H1 (cell line): ENCODE results near the gene LTBP1. TPM values are rescaled to one million over a fixed set of nuclear protein-coding genes. Genes with fewer than 3 reads are reported as not detected.

ENCODE experiments used
- CBX8 ChIP-seq: fragments of 300-800, 300-1000 bp; sonication (generic); IDR thresholded peaks from 2 replicates; pipeline ENCODE4 v1.7.1; 2016; ENCODE audit warnings: low read depth, low read length, borderline replicate concordance
- CEBPB ChIP-seq: IDR thresholded peaks from 2 replicates; pipeline ENCODE4 v1.6.1; 2012; ENCODE audit warnings: low read depth, low read length
- EP300 ChIP-seq, 2 experiments: IDR thresholded peaks; 1 replicate in 1 of 2; 2 replicates in 1 of 2; pipeline ENCODE4 v1.6.1; 2011 to 2012; ENCODE audit warnings: low read depth in 2 of 2, low read length in 2 of 2, mild to moderate bottlenecking in 2 of 2, borderline replicate concordance in 1 of 2, inconsistent platforms in 1 of 2, moderate library complexity in 1 of 2
- HDAC2 ChIP-seq, 2 experiments: fragments of 300-600 bp in 1 of 2; sonication (generic) in 1 of 2; IDR thresholded peaks; 2 replicates each; pipeline ENCODE4 v1.6.1; 2011 to 2012; ENCODE audit warnings: low read depth in 2 of 2, low read length in 2 of 2, mild to moderate bottlenecking in 2 of 2, moderate library complexity in 2 of 2, borderline replicate concordance in 1 of 2, inconsistent platforms in 1 of 2
- NANOG ChIP-seq: IDR thresholded peaks from 2 replicates; pipeline ENCODE4 v1.6.1; 2011; ENCODE audit warnings: low read length, low read depth, mild to moderate bottlenecking, inconsistent platforms; ENCODE audit not compliant: insufficient read depth, poor library complexity, severe bottlenecking
- PHF8 ChIP-seq: fragments of 200-600 bp; sonication (generic); conservative IDR thresholded peaks from 2 replicates; pipeline ENCODE4 v1.7.1; 2012; ENCODE audit warnings: low read depth, mild to moderate bottlenecking, inconsistent platforms, low read length, moderate library complexity
- RAD21 ChIP-seq, 2 experiments: IDR thresholded peaks in 1 of 2; conservative IDR thresholded peaks in 1 of 2; 2 replicates each; pipeline ENCODE4 v1.6.1; 2011; ENCODE audit warnings: low read depth in 2 of 2, low read length in 2 of 2, improper control_type of control experiment in 1 of 2, inconsistent platforms in 1 of 2, mild to moderate bottlenecking in 1 of 2, moderate library complexity in 1 of 2
- SIX5 ChIP-seq: IDR thresholded peaks from 2 replicates; pipeline ENCODE4 v1.6.1; 2011; ENCODE audit warnings: mild to moderate bottlenecking, low read depth, low read length
- polyA plus RNA-seq, 7 experiments: library from polyadenylated mRNA; depleted of rRNA in 3 of 7; stranded (reverse) in 5 of 7; unstranded in 2 of 7; fragments of >200 nt in 5 of 7; fragments of 200-250 nt in 2 of 7; gene quantifications; 1 replicate in 5 of 7; 2 replicates in 1 of 7; 4 replicates in 1 of 7; pipeline versions ENCODE4 v1.2.1 to v1.2.3, GENCODE V29; 2011 to 2013; ENCODE audit warnings: missing spikeins in 2 of 7, mixed read lengths in 2 of 7
- total RNA-seq: library from RNA; stranded (reverse); fragmentation: NEBNext Ultra II Directional; extraction: Animal tissue kit (Norgen Biotek cat#: 25700); gene quantifications from 2 replicates; pipeline ENCODE4 v1.2.1, GENCODE V29; 2021
- TF ChIP-seq, protein P1 (sequence below): fragments of 300-600 bp; sonication (generic); IDR thresholded peaks from 2 replicates; pipeline ENCODE4 v1.7.1; 2012; ENCODE audit warnings: low read length, moderate library complexity, mild to moderate bottlenecking, inconsistent platforms; ENCODE audit not compliant: insufficient replicate concordance

Gene LTBP1
- total and polyA plus RNA-seq, 2 of the 8 experiments (the other 6 are each of a cell fraction or from before 2014, with no cell fraction given) = 15.4 to 24.7 TPM

DNA sequence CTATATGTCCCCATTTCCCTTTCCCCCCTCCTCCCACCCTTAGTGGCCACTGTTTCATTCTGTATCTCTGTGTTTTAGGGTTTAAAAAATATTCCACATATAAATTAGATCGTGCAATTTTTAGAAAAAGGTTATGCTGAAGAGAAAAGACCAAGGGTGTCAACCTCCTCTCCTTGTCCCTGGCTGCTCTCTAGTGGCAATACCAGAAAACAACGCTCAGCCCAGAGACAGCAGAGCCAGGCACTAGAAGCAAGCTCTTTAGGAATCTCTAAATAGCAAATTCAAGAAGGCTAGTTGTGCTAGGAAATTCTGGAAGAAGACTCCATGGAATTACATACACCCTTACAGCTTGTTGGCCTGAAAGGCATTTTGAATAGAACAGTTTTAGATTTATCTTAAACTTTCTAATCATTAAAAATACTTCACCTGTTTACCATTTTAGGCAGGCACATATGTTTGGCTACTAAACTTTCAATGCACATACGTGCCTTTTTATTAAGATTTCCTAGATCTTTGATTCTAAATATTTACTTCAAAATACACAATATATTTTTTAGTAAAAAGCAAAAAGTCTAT, 494.6 kb downstream of the LTBP1 start (continued):
- TF ChIP-seq, protein P1, sequence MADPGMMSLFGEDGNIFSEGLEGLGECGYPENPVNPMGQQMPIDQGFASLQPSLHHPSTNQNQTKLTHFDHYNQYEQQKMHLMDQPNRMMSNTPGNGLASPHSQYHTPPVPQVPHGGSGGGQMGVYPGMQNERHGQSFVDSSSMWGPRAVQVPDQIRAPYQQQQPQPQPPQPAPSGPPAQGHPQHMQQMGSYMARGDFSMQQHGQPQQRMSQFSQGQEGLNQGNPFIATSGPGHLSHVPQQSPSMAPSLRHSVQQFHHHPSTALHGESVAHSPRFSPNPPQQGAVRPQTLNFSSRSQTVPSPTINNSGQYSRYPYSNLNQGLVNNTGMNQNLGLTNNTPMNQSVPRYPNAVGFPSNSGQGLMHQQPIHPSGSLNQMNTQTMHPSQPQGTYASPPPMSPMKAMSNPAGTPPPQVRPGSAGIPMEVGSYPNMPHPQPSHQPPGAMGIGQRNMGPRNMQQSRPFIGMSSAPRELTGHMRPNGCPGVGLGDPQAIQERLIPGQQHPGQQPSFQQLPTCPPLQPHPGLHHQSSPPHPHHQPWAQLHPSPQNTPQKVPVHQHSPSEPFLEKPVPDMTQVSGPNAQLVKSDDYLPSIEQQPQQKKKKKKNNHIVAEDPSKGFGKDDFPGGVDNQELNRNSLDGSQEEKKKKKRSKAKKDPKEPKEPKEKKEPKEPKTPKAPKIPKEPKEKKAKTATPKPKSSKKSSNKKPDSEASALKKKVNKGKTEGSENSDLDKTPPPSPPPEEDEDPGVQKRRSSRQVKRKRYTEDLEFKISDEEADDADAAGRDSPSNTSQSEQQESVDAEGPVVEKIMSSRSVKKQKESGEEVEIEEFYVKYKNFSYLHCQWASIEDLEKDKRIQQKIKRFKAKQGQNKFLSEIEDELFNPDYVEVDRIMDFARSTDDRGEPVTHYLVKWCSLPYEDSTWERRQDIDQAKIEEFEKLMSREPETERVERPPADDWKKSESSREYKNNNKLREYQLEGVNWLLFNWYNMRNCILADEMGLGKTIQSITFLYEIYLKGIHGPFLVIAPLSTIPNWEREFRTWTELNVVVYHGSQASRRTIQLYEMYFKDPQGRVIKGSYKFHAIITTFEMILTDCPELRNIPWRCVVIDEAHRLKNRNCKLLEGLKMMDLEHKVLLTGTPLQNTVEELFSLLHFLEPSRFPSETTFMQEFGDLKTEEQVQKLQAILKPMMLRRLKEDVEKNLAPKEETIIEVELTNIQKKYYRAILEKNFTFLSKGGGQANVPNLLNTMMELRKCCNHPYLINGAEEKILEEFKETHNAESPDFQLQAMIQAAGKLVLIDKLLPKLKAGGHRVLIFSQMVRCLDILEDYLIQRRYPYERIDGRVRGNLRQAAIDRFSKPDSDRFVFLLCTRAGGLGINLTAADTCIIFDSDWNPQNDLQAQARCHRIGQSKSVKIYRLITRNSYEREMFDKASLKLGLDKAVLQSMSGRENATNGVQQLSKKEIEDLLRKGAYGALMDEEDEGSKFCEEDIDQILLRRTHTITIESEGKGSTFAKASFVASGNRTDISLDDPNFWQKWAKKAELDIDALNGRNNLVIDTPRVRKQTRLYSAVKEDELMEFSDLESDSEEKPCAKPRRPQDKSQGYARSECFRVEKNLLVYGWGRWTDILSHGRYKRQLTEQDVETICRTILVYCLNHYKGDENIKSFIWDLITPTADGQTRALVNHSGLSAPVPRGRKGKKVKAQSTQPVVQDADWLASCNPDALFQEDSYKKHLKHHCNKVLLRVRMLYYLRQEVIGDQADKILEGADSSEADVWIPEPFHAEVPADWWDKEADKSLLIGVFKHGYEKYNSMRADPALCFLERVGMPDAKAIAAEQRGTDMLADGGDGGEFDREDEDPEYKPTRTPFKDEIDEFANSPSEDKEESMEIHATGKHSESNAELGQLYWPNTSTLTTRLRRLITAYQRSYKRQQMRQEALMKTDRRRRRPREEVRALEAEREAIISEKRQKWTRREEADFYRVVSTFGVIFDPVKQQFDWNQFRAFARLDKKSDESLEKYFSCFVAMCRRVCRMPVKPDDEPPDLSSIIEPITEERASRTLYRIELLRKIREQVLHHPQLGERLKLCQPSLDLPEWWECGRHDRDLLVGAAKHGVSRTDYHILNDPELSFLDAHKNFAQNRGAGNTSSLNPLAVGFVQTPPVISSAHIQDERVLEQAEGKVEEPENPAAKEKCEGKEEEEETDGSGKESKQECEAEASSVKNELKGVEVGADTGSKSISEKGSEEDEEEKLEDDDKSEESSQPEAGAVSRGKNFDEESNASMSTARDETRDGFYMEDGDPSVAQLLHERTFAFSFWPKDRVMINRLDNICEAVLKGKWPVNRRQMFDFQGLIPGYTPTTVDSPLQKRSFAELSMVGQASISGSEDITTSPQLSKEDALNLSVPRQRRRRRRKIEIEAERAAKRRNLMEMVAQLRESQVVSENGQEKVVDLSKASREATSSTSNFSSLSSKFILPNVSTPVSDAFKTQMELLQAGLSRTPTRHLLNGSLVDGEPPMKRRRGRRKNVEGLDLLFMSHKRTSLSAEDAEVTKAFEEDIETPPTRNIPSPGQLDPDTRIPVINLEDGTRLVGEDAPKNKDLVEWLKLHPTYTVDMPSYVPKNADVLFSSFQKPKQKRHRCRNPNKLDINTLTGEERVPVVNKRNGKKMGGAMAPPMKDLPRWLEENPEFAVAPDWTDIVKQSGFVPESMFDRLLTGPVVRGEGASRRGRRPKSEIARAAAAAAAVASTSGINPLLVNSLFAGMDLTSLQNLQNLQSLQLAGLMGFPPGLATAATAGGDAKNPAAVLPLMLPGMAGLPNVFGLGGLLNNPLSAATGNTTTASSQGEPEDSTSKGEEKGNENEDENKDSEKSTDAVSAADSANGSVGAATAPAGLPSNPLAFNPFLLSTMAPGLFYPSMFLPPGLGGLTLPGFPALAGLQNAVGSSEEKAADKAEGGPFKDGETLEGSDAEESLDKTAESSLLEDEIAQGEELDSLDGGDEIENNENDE = no peak
- no peak for TF ChIP-seq SIX5
- TF ChIP-seq PHF8 = no peak
- no peak for TF ChIP-seq HDAC2 (IDR thresholded peaks at IDR 0.05; ENCODE audit: borderline replicate concordance in 1 of 2, low read depth in 2 of 2, low read length in 2 of 2)
- no peak for TF ChIP-seq EP300 (IDR thresholded peaks at IDR 0.05; ENCODE audit: borderline replicate concordance in 1 of 2, low read depth in 2 of 2, low read length in 2 of 2)
- TF ChIP-seq CBX8 = no peak
- TF ChIP-seq RAD21 (IDR thresholded peaks at IDR 0.05 in 1 of 2, conservative IDR thresholded peaks at IDR 0.05 in 1 of 2; ENCODE audit: low read depth in 2 of 2, low read length in 2 of 2) = peak; percentile 93 to 97
- no peak for TF ChIP-seq CEBPB
- no peak for TF ChIP-seq NANOG
